ENCODE results near the gene BANP.
"Not testable (repeated sequence)": the region's sequence is repeated elsewhere in the genome, so short reads cannot be mapped to it uniquely, and the experiment has no call there.

DNA sequence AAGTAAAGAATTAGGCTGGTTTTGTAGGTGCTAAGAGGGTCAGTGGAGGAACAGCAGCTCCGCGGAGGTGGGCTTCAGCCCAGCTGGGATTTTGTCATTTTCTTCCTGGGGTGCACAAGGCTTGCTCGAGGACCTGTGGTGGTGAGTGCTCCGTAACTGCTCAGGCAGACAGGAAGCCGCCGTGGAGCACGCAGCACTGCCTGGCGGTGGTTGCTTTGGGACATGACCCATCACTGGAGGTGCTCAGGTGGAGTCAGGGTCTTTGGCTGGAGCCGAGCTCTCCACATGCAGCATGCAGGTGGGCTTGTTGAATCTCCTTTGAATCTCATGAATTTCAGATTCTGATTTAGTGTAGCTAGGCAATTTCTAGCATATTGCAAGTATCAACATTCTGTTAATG is 79.7 kb downstream of the BANP start:
- not testable (repeated sequence) for TF ChIP-seq EZH2 (IDR thresholded peaks at IDR 0.05; ENCODE audit: insufficient read depth, poor library complexity, severe bottlenecking); EZH2phosphoT487 (IDR thresholded peaks at IDR 0.05; ENCODE audit: insufficient read depth, low read depth)

Data from GM23248 (cell line).